ENCODE data around the gene FCHSD2.

DNA sequence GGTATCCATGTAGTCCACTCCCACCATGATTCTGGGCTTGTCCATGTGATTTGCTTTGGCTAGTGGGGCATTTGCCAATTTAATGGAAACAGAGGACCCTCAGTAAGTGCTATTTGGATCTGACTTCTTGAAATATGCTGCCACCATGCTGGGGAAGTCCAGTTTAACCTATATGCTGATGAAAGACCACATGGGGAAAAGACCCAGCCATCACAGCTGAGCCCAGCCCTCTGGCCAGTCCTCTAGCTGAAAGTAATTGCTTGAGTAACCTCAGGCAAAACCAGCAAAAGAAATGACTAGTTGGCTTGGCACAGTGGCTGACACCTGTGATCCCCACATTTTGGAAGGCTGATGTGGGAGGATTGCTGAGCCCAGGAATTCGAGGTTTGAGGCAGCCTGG, 266.4 kb downstream of the FCHSD2 start:
- TF ChIP-seq, protein P1, sequence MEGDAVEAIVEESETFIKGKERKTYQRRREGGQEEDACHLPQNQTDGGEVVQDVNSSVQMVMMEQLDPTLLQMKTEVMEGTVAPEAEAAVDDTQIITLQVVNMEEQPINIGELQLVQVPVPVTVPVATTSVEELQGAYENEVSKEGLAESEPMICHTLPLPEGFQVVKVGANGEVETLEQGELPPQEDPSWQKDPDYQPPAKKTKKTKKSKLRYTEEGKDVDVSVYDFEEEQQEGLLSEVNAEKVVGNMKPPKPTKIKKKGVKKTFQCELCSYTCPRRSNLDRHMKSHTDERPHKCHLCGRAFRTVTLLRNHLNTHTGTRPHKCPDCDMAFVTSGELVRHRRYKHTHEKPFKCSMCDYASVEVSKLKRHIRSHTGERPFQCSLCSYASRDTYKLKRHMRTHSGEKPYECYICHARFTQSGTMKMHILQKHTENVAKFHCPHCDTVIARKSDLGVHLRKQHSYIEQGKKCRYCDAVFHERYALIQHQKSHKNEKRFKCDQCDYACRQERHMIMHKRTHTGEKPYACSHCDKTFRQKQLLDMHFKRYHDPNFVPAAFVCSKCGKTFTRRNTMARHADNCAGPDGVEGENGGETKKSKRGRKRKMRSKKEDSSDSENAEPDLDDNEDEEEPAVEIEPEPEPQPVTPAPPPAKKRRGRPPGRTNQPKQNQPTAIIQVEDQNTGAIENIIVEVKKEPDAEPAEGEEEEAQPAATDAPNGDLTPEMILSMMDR (IDR thresholded peaks at IDR 0.05; ENCODE audit: extremely low read depth in 1 of 2, insufficient read depth in 1 of 2, low read depth in 1 of 2, low read length in 2 of 2) = no peak
- TF ChIP-seq POLR2AphosphoS5 (IDR thresholded peaks at IDR 0.05; ENCODE audit: insufficient read depth, low read depth, low read length) = no peak
- no peak for TF ChIP-seq FOS (IDR thresholded peaks at IDR 0.05; ENCODE audit: borderline replicate concordance, insufficient read depth, low read length)
- TF ChIP-seq MYC (IDR thresholded peaks at IDR 0.05; ENCODE audit: low read depth, low read length) = no peak

Measured in endothelial cell of umbilical vein (primary cell).